Psoas muscle (tissue), 8 donors: ENCODE data around the gene NDUFB5. TPM values are rescaled to one million over a fixed set of nuclear protein-coding genes. Genes with fewer than 3 reads are reported as not detected.
A peak's percentile ranks its signal among the peaks of the same experiment; 100 is the strongest.

Experiments
- ATAC-seq, 4 donors: fragments of 200-7000 bp; cut with Tn5 transposase; one replicate each; pipeline ENCODE4 v1.9.1; 2020; ENCODE audit warnings: moderate library complexity in 3 of 4, mild to moderate bottlenecking in 2 of 4
- DNase-seq, 2 donors: peaks; one replicate each; pipeline ENCODE4 v3.0.0-alpha.2; 2020
- H3K27ac ChIP-seq: fragments of 200-600 bp; one replicate; pipeline ENCODE4 v1.8.0; 2022
- H3K27me3 ChIP-seq, 3 donors: fragments of 200-600 bp in 1 of 3; one replicate each; pipeline versions ENCODE4 v1.6.1 to v1.8.0; 2013 to 2022; ENCODE audit warnings: low read length in 2 of 3, mild to moderate bottlenecking in 2 of 3, moderate library complexity in 1 of 3; ENCODE audit not compliant: insufficient read depth in 3 of 3
- H3K36me3 ChIP-seq, 2 donors: fragments of 200-600 bp in 1 of 2; one replicate each; pipeline versions ENCODE4 v1.6.1 to v1.8.0; 2013 to 2022; ENCODE audit warnings: low read depth in 1 of 2, mild to moderate bottlenecking in 1 of 2, moderate library complexity in 1 of 2; ENCODE audit not compliant: insufficient read depth in 1 of 2
- H3K4me1 ChIP-seq: fragments of 200-600 bp; one replicate; pipeline ENCODE4 v1.8.0; 2022
- H3K4me3 ChIP-seq: fragments of 200-600 bp; one replicate; pipeline ENCODE4 v1.8.0; 2022; ENCODE audit warnings: mild to moderate bottlenecking
- H3K9me3 ChIP-seq: fragments of 200-600 bp; one replicate; pipeline ENCODE4 v1.8.0; 2022
- WGBS, 3 donors: extraction: QIAGEN DNeasy Blood & Tissue Kit; methylation state at CpG; one replicate each; pipeline versions ENCODE4 v1.1.6 to v1.1.7; 2013; 5-methylcytosine and 5-hydroxymethylcytosine counted together
- intact Hi-C, 2 donors: fragments of 100-400 bp; cut with DNase I; formaldehyde crosslinking; loops; one replicate each; pipeline versions ENCODE4 v1.11.0 to v1.14.2; 2022
- polyA plus RNA-seq, 3 donors: library from polyadenylated mRNA; stranded (reverse); fragments of 200-250 nt; gene quantifications; one replicate each; pipeline ENCODE4 v1.2.3, GENCODE V29; 2013
- total RNA-seq, 4 donors: library from RNA; stranded (reverse); fragmentation: NEBNext Ultra II Directional in 2 of 4; extraction: Animal tissue kit (Norgen Biotek cat#: 25700) in 2 of 4; gene quantifications; one replicate each; pipeline versions ENCODE4 v1.2.1 to v1.2.4, GENCODE V29; 2021 to 2023
- TF ChIP-seq, protein P1 (sequence below): fragments of 200-600 bp; IDR thresholded peaks from one replicate; pipeline ENCODE4 v1.8.0; 2022; ENCODE audit warnings: antibody characterized with exemption
- donor health status: healthy with polysubstance abuse.
- donor health status: DM: no; HTN: no; CAD: no; lungs with moderate emphysema.
- donor health status: Bipolar disorder and iron deficiency.
- donor health status: healthy.
- donor health status: DM: yes; HTN: yes; CAD: no.
- donor health status: DM: no; HTN: no; CAD: no.
- donor health status: DM: no; HTN: no; CAD: no.
- donor health status: DM: yes; HTN: yes; CAD: no.

The NDUFB5 gene
- total and polyA plus RNA-seq, 7 donors: 147 to 261 (median 181) TPM

- 0% methylated on average over 37 to 40 of the region's 40 CpGs for WGBS, 3 donors
- TF ChIP-seq, protein P1, sequence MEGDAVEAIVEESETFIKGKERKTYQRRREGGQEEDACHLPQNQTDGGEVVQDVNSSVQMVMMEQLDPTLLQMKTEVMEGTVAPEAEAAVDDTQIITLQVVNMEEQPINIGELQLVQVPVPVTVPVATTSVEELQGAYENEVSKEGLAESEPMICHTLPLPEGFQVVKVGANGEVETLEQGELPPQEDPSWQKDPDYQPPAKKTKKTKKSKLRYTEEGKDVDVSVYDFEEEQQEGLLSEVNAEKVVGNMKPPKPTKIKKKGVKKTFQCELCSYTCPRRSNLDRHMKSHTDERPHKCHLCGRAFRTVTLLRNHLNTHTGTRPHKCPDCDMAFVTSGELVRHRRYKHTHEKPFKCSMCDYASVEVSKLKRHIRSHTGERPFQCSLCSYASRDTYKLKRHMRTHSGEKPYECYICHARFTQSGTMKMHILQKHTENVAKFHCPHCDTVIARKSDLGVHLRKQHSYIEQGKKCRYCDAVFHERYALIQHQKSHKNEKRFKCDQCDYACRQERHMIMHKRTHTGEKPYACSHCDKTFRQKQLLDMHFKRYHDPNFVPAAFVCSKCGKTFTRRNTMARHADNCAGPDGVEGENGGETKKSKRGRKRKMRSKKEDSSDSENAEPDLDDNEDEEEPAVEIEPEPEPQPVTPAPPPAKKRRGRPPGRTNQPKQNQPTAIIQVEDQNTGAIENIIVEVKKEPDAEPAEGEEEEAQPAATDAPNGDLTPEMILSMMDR: peak; percentile 51
Measured at GRCh38 chr3:179563271-179563783, 41.3 kb upstream of the NDUFB5 start.

DNA sequence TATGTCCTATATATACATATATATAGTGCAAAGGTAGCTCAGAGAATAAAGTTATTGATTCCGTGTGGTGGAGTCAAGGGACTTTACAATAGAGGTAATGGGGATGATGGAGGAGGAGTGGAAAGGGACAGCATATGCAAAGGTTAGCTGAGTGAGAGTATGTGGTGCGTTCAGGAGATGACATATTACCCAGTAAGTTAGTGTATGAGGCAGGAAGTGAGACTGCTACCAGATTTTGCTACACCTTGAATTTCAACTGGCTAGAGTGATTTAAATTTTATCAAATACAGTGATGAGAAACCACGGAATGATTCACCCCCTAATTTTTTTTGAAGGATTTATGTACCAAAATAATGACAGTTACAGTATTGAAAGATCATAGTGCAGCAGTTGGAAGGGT lies 39.1 kb upstream of the NDUFB5 start:
- no peak for DNase-seq
- 78 to 92% (median 88%) methylated on average over 3 of the region's 3 CpGs for WGBS, 3 donors
- Histone ChIP-seq H3K4me3 (no peak overlapping the region), H3K27me3 (no peaks in the 10 kb centered on the region), H3K4me1 (peaks cover 11% of the 10 kb centered on the region), H3K36me3 (peaks cover 2 to 12% of the 10 kb centered on the region in 2 donors), H3K9me3 (no peaks in the 10 kb centered on the region), H3K27ac (no peak overlapping the region)
- intact Hi-C loops: loop anchor here in 1 of 2 donors (10.0 kb wide), 1 partner anchor 551 kb away; no protein-coding TSS in a partner anchor
- ATAC-seq: no peak
- TF ChIP-seq, protein P1: no peak

More at GRCh38 chr3:179563271-179563783, 41.3 kb upstream of the NDUFB5 start:
- intact Hi-C loops: loop anchor here in 1 of 2 donors (5.0 to 10.0 kb wide), 3 partner anchors 116 to 549 kb away; partner anchors contain the start of gene ZNF639
- Histone ChIP-seq H3K27ac (peak overlapping the region; percentile 88), H3K4me1 (peaks cover 11% of the 10 kb centered on the region), H3K4me3 (peak overlapping the region; percentile 97), H3K9me3 (no peaks in the 10 kb centered on the region), H3K36me3 (no peaks in the 10 kb centered on the region), H3K27me3 (no peaks in the 10 kb centered on the region)
- ATAC-seq: peak; percentile 62 to 83 (median 74)
- peak; percentile 66 to 78 for DNase-seq

DNA sequence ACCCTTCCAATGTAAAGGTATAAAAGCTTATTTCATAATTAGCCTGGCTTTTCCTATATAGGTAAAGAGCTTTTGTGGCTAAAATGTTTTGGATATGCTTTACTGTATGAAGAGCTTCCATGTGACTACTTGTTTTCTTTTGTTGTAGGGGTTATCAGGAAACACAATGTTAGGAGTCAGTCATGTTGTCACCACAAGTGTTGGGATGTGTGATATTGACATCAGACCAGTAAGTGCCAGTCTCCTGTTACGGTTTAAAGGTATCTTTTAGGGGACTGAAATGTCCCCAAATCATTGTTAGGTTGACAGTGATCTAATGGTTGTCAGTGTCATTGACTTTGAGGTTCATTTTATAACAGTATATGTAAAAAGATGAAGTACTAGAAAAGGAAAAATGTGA lies 23.6 kb upstream of the NDUFB5 start:
- Histone ChIP-seq H3K4me3 (no peak overlapping the region), H3K27ac (no peak overlapping the region), H3K27me3 (no peaks in the 10 kb centered on the region), H3K36me3 (peaks cover 8 to 95% of the 10 kb centered on the region in 2 donors), H3K4me1 (no peaks in the 10 kb centered on the region), H3K9me3 (no peaks in the 10 kb centered on the region)
- 89 to 96% (median 96%) methylated on average over 1 of the region's 1 CpG for WGBS, 3 donors
- TF ChIP-seq, protein P1: no peak
- intact Hi-C loops: loop anchor here in 1 of 2 donors (10.0 kb wide), 1 partner anchor 216 kb away; no protein-coding TSS in a partner anchor
- DNase-seq: no peak
- ATAC-seq: no peak

DNA sequence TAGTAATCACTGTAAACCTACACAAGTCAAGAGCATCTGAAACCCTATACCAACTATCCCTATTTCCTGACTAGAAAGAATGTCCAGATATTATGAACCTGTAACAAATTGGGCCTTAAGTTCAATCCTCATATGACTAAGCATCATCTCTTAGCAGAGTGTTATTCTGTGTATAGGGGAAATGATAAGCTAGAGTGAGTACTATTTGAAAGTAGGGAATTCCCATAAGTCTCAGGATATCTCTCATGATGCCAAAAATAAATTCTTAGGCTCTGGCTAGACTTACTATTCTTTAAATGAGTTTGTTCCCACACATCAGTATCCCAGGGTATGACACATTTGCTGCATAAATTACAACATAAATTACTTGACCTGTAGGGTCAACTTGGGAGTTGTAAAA lies 15.5 kb upstream of the NDUFB5 start:
- no peak overlapping the region for H3K4me3 ChIP-seq
- ATAC-seq: no peak
- TF ChIP-seq, protein P1: no peak
- H3K27ac ChIP-seq: no peak overlapping the region
- no peaks in the 10 kb centered on the region for H3K4me1 ChIP-seq
- DNase-seq: no peak
- no peaks in the 10 kb centered on the region for H3K27me3 ChIP-seq
- intact Hi-C loops: loop anchor here in 1 of 2 donors (10.0 kb wide), 1 partner anchor 224 kb away; no protein-coding TSS in a partner anchor
- no peaks in the 10 kb centered on the region for H3K9me3 ChIP-seq
- H3K36me3 ChIP-seq: peaks cover 10 to 100% of the 10 kb centered on the region in 2 donors
